Endodermal cell (in vitro differentiated cells): ENCODE measurements around the gene P4HA3. TPM values are rescaled to one million over a fixed set of nuclear protein-coding genes. Genes with fewer than 3 reads are reported as not detected.
"Not testable (repeated sequence)": the region's sequence is repeated elsewhere in the genome, so short reads cannot be mapped to it uniquely, and the experiment has no call there.

Experiments
- DNase-seq: peaks from one replicate; pipeline ENCODE4 v3.0.0-alpha.2; 2017
- H3K27ac ChIP-seq: 2 replicates; pipeline ENCODE4 v1.5.1; 2013; ENCODE audit warnings: mild to moderate bottlenecking, low read depth, low read length, moderate library complexity
- H3K27me3 ChIP-seq: 2 replicates; pipeline ENCODE4 v1.6.1; 2013; ENCODE audit warnings: mild to moderate bottlenecking, low read length, moderate library complexity; ENCODE audit not compliant: insufficient read depth, control insufficient read depth, poor library complexity, severe bottlenecking
- H3K36me3 ChIP-seq: 2 replicates; pipeline ENCODE4 v1.7.0; 2013; ENCODE audit warnings: mild to moderate bottlenecking, low read length, moderate library complexity; ENCODE audit not compliant: control insufficient read depth, insufficient read depth
- H3K4me1 ChIP-seq: one replicate; pipeline ENCODE4 v1.7.0; 2013; ENCODE audit warnings: low read length; ENCODE audit not compliant: control insufficient read depth, insufficient read depth
- H3K4me3 ChIP-seq: 2 replicates; pipeline ENCODE4 v1.5.1; 2013; ENCODE audit warnings: mild to moderate bottlenecking, low read length, moderate library complexity
- H3K9ac ChIP-seq: 2 replicates; pipeline ENCODE4 v1.6.1; 2013; ENCODE audit warnings: mild to moderate bottlenecking, low read length, moderate library complexity; ENCODE audit not compliant: poor library complexity, severe bottlenecking; ENCODE audit errors: extremely low read depth
- H3K9me3 ChIP-seq: 2 replicates; pipeline ENCODE4 v1.6.1; 2013; ENCODE audit warnings: mild to moderate bottlenecking, low read length, moderate library complexity; ENCODE audit not compliant: control insufficient read depth
- H3K27ac Mint-ChIP-seq: 2 replicates; pipeline ENCODE4 v1.8.0; 2020; ENCODE audit warnings: mixed read lengths
- H3K27me3 Mint-ChIP-seq: 2 replicates; pipeline ENCODE4 v1.8.0; 2021; ENCODE audit warnings: mild to moderate bottlenecking, mixed read lengths; ENCODE audit not compliant: insufficient read depth
- H3K36me3 Mint-ChIP-seq: 2 replicates; pipeline ENCODE4 v1.8.0; 2020; ENCODE audit warnings: low read depth, mixed read lengths
- H3K4me1 Mint-ChIP-seq: 2 replicates; pipeline ENCODE4 v1.8.0; 2020; ENCODE audit warnings: mixed read lengths
- H3K4me3 Mint-ChIP-seq: 2 replicates; pipeline ENCODE4 v1.8.0; 2020; ENCODE audit warnings: mild to moderate bottlenecking, moderate library complexity, mixed read lengths
- H3K9me3 Mint-ChIP-seq: 2 replicates; pipeline ENCODE4 v1.8.0; 2020; ENCODE audit warnings: mild to moderate bottlenecking, mixed read lengths
- WGBS, 2 experiments: methylation state at CpG; one replicate each; pipeline versions ENCODE4 v1.1.5 to v1.1.7; 2013; ENCODE audit warnings: missing lambda C conversion rate in 2 of 2, mixed read lengths in 1 of 2; ENCODE audit not compliant: insufficient coverage in 1 of 2, insufficient read length in 1 of 2; 5-methylcytosine and 5-hydroxymethylcytosine counted together
- total RNA-seq, 2 donors: library from RNA; stranded (reverse); fragmentation: NEBNext Ultra II Directional in 1 of 2; extraction: Animal tissue kit (Norgen Biotek cat#: 25700) in 1 of 2; gene quantifications; 2 replicates in 1 of 2; 3 replicates in 1 of 2; pipeline ENCODE4 v1.2.1, GENCODE V29; 2021
- TF ChIP-seq, protein P1 (sequence below): fragments of 200-600 bp; sonication (generic); conservative IDR thresholded peaks from 2 replicates; pipeline ENCODE4 v1.5.0; 2021; ENCODE audit warnings: antibody characterized with exemption, mild to moderate bottlenecking

P4HA3 gene
- total RNA-seq, 2 donors from 2014 or later = not detected

- H3K36me3 ChIP-seq = peaks cover 26% of the 10 kb centered on the region
- no peak overlapping the region for H3K27ac Mint-ChIP-seq
- H3K27me3 ChIP-seq = no peaks in the 10 kb centered on the region
- TF ChIP-seq, protein P1, sequence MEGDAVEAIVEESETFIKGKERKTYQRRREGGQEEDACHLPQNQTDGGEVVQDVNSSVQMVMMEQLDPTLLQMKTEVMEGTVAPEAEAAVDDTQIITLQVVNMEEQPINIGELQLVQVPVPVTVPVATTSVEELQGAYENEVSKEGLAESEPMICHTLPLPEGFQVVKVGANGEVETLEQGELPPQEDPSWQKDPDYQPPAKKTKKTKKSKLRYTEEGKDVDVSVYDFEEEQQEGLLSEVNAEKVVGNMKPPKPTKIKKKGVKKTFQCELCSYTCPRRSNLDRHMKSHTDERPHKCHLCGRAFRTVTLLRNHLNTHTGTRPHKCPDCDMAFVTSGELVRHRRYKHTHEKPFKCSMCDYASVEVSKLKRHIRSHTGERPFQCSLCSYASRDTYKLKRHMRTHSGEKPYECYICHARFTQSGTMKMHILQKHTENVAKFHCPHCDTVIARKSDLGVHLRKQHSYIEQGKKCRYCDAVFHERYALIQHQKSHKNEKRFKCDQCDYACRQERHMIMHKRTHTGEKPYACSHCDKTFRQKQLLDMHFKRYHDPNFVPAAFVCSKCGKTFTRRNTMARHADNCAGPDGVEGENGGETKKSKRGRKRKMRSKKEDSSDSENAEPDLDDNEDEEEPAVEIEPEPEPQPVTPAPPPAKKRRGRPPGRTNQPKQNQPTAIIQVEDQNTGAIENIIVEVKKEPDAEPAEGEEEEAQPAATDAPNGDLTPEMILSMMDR = no peak
- no peaks in the 10 kb centered on the region for H3K4me1 ChIP-seq
- H3K27ac ChIP-seq = no peak overlapping the region
- H3K9me3 Mint-ChIP-seq = peaks cover 3% of the 10 kb centered on the region
- H3K9ac ChIP-seq = no peak overlapping the region
- DNase-seq = no peak
- peaks cover 24% of the 10 kb centered on the region for H3K36me3 Mint-ChIP-seq
- 100% methylated on average over 1 of the region's 1 CpG; no CpG with 5 or more reads in 1 of the 2 experiments for WGBS, 2 experiments
- H3K4me3 Mint-ChIP-seq = no peak overlapping the region
- H3K27me3 Mint-ChIP-seq = no peaks in the 10 kb centered on the region
- H3K4me3 ChIP-seq = no peak overlapping the region
- no peaks in the 10 kb centered on the region for H3K4me1 Mint-ChIP-seq
- no peaks in the 10 kb centered on the region for H3K9me3 ChIP-seq
Measured at GRCh38 chr11:74333193-74333592, 21.8 kb upstream of the P4HA3 start.

- WGBS, 2 experiments = no CpG with 5 or more reads among the region's 1 CpG
- Mint-ChIP-seq H3K9me3 (peaks cover 12% of the 10 kb centered on the region), H3K27ac (no peak overlapping the region)
Measured at GRCh38 chr11:74332291-74332690, 20.9 kb upstream of the P4HA3 start.

DNA sequence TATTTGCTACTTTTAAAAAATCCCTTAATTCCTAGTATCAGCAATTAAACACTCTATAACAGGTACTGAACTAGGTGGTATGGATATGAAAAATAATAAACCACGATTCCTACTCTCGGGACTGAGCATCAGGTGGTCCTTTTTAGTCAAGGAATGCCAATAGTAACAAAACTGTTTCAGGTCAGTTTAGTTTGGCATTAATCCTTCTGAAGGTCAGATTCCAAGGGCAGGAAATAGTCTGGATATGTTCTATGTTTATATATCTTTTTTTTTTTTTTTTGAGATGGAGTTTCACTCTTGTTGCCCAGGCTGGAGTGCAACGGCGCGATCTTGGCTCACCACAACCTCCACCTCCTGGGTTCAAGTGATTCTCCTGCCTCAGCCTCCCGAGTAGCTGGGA, 19.6 kb upstream of the P4HA3 start:
- H3K4me3 Mint-ChIP-seq, H3K27ac Mint-ChIP-seq, H3K4me1 ChIP-seq, H3K27ac ChIP-seq, H3K36me3 ChIP-seq, H3K27me3 ChIP-seq, H3K9ac ChIP-seq, DNase-seq, H3K4me1 Mint-ChIP-seq, H3K27me3 Mint-ChIP-seq, H3K9me3 ChIP-seq, H3K4me3 ChIP-seq: not testable (repeated sequence)
- WGBS, 2 experiments = 96% methylated on average over 4 of the region's 6 CpGs; no CpG with 5 or more reads in 1 of the 2 experiments
- H3K36me3 Mint-ChIP-seq = peaks cover 27% of the 10 kb centered on the region
- H3K9me3 Mint-ChIP-seq = peaks cover 14% of the 10 kb centered on the region

More at GRCh38 chr11:74332291-74332690, 20.9 kb upstream of the P4HA3 start:
- Histone ChIP-seq H3K27me3 (no peaks in the 10 kb centered on the region), H3K4me1 (no peaks in the 10 kb centered on the region), H3K9ac (no peak overlapping the region), H3K27ac (no peak overlapping the region), H3K36me3 (peaks cover 17% of the 10 kb centered on the region), H3K9me3 (no peaks in the 10 kb centered on the region), H3K4me3 (no peak overlapping the region)
- Mint-ChIP-seq H3K36me3 (peaks cover 28% of the 10 kb centered on the region), H3K4me1 (no peaks in the 10 kb centered on the region), H3K27me3 (no peaks in the 10 kb centered on the region), H3K4me3 (no peak overlapping the region)
- TF ChIP-seq, protein P1 = no peak
- DNase-seq = no peak
